Chondrocyte (in vitro differentiated cells): ENCODE data around the gene NACA. TPM values are rescaled to one million over a fixed set of nuclear protein-coding genes. Genes with fewer than 3 reads are reported as not detected.

Source experiments
- DNase-seq: peaks from one replicate; pipeline ENCODE4 v3.0.0; 2021; ENCODE audit warnings: mixed read lengths, low spot score
- H3K27ac Mint-ChIP-seq: one replicate; pipeline ENCODE4 v1.8.0; 2021; ENCODE audit warnings: mild to moderate bottlenecking, moderate library complexity, mixed read lengths; ENCODE audit not compliant: unreplicated experiment
- H3K27me3 Mint-ChIP-seq: 2 replicates; pipeline ENCODE4 v1.8.0; 2021; ENCODE audit warnings: low read depth, mixed read lengths
- H3K36me3 Mint-ChIP-seq: 2 replicates; pipeline ENCODE4 v1.8.0; 2021; ENCODE audit warnings: low read depth, mixed read lengths
- H3K4me1 Mint-ChIP-seq: 2 replicates; pipeline ENCODE4 v1.8.0; 2021; ENCODE audit warnings: low read depth, mild to moderate bottlenecking, mixed read lengths
- H3K4me3 Mint-ChIP-seq: one replicate; pipeline ENCODE4 v1.8.0; 2021; ENCODE audit warnings: mild to moderate bottlenecking, moderate library complexity, mixed read lengths; ENCODE audit not compliant: unreplicated experiment
- H3K9me3 Mint-ChIP-seq: 2 replicates; pipeline ENCODE4 v1.8.0; 2021; ENCODE audit warnings: low read depth, mixed read lengths
- CTCF ChIP-seq: fragments of 200-600 bp; sonication (generic); IDR thresholded peaks from 2 replicates; pipeline ENCODE4 v1.5.0; 2021; ENCODE audit warnings: antibody characterized with exemption, mild to moderate bottlenecking, moderate library complexity
- total RNA-seq: library from RNA; stranded (reverse); gene quantifications from 3 replicates; pipeline ENCODE4 v1.2.1, GENCODE V29; 2021

NACA gene
- total RNA-seq, 1 donor from 2014 or later: 513 TPM

DNA sequence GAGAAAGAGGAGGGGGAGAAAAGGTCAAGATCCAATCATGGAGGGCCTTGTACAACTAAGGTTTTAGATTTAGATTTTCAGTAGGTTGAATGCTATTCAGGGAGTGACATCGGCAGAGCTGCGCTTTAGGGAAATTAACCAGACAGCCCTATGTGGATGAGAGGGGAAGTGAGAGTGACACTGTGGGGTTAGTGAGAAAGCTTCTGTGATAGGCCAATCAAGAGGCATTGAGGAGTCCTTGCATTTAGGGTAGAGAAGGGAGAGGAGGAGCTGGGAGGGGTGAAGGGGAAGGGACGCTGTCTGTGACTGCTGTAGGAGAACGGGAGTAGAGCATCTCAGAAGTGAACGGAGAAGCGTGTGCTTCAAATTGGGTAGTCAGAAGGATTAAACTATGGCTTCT is 41.4 kb upstream of the NACA start:
- DNase-seq: no peak
- no peaks in the 10 kb centered on the region for H3K36me3 Mint-ChIP-seq
- no peaks in the 10 kb centered on the region for H3K27me3 Mint-ChIP-seq
- no peak overlapping the region for H3K27ac Mint-ChIP-seq
- no peak overlapping the region for H3K4me3 Mint-ChIP-seq
- peaks cover 8% of the 10 kb centered on the region for H3K4me1 Mint-ChIP-seq
- TF ChIP-seq CTCF: no peak
- no peaks in the 10 kb centered on the region for H3K9me3 Mint-ChIP-seq

- H3K4me3 Mint-ChIP-seq: no peak overlapping the region
- H3K4me1 Mint-ChIP-seq: peaks cover 8% of the 10 kb centered on the region
- no peak for TF ChIP-seq CTCF
- no peak for DNase-seq
- no peaks in the 10 kb centered on the region for H3K27me3 Mint-ChIP-seq
- no peak overlapping the region for H3K27ac Mint-ChIP-seq
- no peaks in the 10 kb centered on the region for H3K36me3 Mint-ChIP-seq
- H3K9me3 Mint-ChIP-seq: peaks cover under 1% of the 10 kb centered on the region
These were observed 38.9 kb upstream of the NACA start for GRCh38 chr12:56763753-56764657.

- peaks cover 3% of the 10 kb centered on the region for H3K27me3 Mint-ChIP-seq
- no peak overlapping the region for H3K27ac Mint-ChIP-seq
- H3K4me1 Mint-ChIP-seq: peaks cover 8% of the 10 kb centered on the region
- no peak overlapping the region for H3K4me3 Mint-ChIP-seq
- peaks cover 3% of the 10 kb centered on the region for H3K36me3 Mint-ChIP-seq
- no peak for TF ChIP-seq CTCF
- no peak for DNase-seq
- H3K9me3 Mint-ChIP-seq: peaks cover 5% of the 10 kb centered on the region
These were observed 36.7 kb upstream of the NACA start for GRCh38 chr12:56761812-56762211.

DNA sequence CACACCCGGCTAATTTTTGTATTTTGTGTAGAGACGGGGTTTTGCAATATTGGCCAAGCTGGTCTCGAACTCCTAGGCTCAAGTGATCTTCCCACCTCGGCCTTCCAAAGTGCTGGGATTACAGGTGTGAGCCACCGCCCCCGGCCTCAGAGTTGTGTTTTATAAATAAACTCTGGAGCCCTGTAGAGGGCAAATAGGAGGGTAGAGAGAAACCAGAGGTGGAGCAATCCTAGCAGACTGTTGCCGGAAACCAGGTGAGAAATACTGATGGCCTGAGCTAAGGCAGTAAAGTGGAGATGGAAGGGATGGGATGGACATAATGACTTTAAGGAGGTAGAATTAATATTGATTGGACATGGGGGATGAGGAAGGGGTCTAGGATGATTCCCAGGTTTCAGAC is 35.4 kb upstream of the NACA start:
- Mint-ChIP-seq H3K9me3 (peaks cover 5% of the 10 kb centered on the region), H3K4me3 (no peak overlapping the region), H3K27ac (no peak overlapping the region), H3K27me3 (peaks cover 3% of the 10 kb centered on the region), H3K4me1 (peaks cover 8% of the 10 kb centered on the region), H3K36me3 (peaks cover 3% of the 10 kb centered on the region)
- TF ChIP-seq CTCF: no peak
- no peak for DNase-seq

DNA sequence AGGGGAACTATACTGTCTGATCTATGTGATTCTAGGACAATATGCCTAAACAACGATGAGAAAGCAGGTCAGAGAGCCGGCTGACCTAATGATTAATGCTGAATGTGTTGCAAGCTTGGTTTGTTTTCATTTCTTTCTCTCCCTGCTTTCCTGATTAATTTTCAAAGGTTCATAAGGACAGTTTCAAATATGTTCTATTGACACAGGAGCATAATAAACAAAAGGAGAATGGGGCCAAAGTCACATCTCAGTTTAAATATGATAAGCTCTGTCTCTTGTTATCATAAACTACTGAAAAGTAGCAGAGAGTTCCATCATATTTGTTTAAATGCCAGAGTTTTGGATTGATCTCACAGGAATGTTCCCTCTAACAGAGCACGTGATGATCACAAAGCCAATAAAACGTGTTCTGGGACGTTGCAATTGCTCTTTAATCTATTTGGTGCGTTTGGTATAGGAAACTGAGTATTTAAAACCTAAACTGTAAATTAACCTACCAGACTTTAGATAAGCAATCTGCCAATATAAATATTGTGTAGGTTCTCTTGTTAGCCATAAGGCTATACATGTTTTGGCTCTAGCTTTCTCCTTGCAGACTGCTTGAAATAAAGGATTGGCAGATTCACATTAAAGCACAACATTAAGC is 34.3 kb upstream of the NACA start:
- Mint-ChIP-seq H3K9me3 (peaks cover 5% of the 10 kb centered on the region), H3K27me3 (peaks cover 3% of the 10 kb centered on the region), H3K27ac (no peak overlapping the region), H3K4me1 (peaks cover 8% of the 10 kb centered on the region), H3K36me3 (peaks cover 3% of the 10 kb centered on the region), H3K4me3 (no peak overlapping the region)
- no peak for TF ChIP-seq CTCF
- DNase-seq: no peak
